GM12878 (cell line): Measurements from ENCODE around the gene NR2F2. TPM values are rescaled to one million over a fixed set of nuclear protein-coding genes. Genes with fewer than 3 reads are reported as not detected.

Source experiments
- BMI1 ChIP-seq: fragments of 450-650 bp; IDR thresholded peaks from 2 replicates; pipeline ENCODE4 v1.6.1; 2016; ENCODE audit warnings: mild to moderate bottlenecking, moderate library complexity, borderline replicate concordance
- E4F1 ChIP-seq: fragments of 450-650 bp; IDR thresholded peaks from 2 replicates; pipeline ENCODE4 v1.6.1; 2018; ENCODE audit warnings: borderline replicate concordance, mild to moderate bottlenecking; ENCODE audit not compliant: partially characterized antibody
- EED ChIP-seq: sonication (generic); IDR thresholded peaks from 2 replicates; pipeline ENCODE4 v1.6.1; 2016; ENCODE audit warnings: antibody characterized with exemption, low read depth
- GATAD2B ChIP-seq: fragments of 450-650 bp; conservative IDR thresholded peaks from 2 replicates; pipeline ENCODE4 v1.6.1; 2017; ENCODE audit warnings: low read depth, mild to moderate bottlenecking, moderate library complexity
- HCFC1 ChIP-seq: fragments of 150-350 bp; IDR thresholded peaks from 2 replicates; pipeline ENCODE4 v1.6.1; 2014; ENCODE audit warnings: low read length
- HDAC2 ChIP-seq: fragments of 200-600 bp; sonication (generic); IDR thresholded peaks from 2 replicates; pipeline ENCODE4 v1.6.1; 2017
- KDM1A ChIP-seq: fragments of 200-600 bp; sonication (generic); IDR thresholded peaks from 2 replicates; pipeline ENCODE4 v1.6.1; 2016; ENCODE audit warnings: borderline replicate concordance
- MTA3 ChIP-seq: IDR thresholded peaks from 2 replicates; pipeline ENCODE4 v1.6.1; 2012; ENCODE audit warnings: low read length, inconsistent platforms, borderline replicate concordance
- MXI1 ChIP-seq: fragments of 150-350 bp; IDR thresholded peaks from 2 replicates; pipeline ENCODE4 v1.6.1; 2011; ENCODE audit warnings: low read depth, mild to moderate bottlenecking, inconsistent platforms, low read length, improper control_type of control experiment
- NR2C2 ChIP-seq: IDR thresholded peaks from 2 replicates; pipeline ENCODE4 v1.6.1; 2011; ENCODE audit warnings: borderline replicate concordance, low read depth; ENCODE audit not compliant: control insufficient read depth, insufficient read length
- PAX8 ChIP-seq: fragments of 450-650 bp; IDR thresholded peaks from 2 replicates; pipeline ENCODE4 v1.6.1; 2017; ENCODE audit warnings: mild to moderate bottlenecking, moderate library complexity
- SKIL ChIP-seq: fragments of 450-650 bp; IDR thresholded peaks from 2 replicates; pipeline ENCODE4 v1.6.1; 2017; ENCODE audit warnings: mild to moderate bottlenecking, low read depth, inconsistent platforms; ENCODE audit not compliant: poor library complexity, severe bottlenecking
- SMARCA5 ChIP-seq: fragments of 450-650 bp; IDR thresholded peaks from 2 replicates; pipeline ENCODE4 v1.6.1; 2017; ENCODE audit warnings: mild to moderate bottlenecking
- SP1 ChIP-seq: IDR thresholded peaks from one replicate; pipeline ENCODE4 v1.6.1; 2011; ENCODE audit warnings: low read depth, low read length
- SPI1 ChIP-seq: IDR thresholded peaks from 2 replicates; pipeline ENCODE4 v1.6.1; 2011; ENCODE audit warnings: low read depth, mild to moderate bottlenecking, low read length, moderate library complexity, borderline replicate concordance; ENCODE audit not compliant: insufficient read depth
- TCF7 ChIP-seq: IDR thresholded peaks from 2 replicates; pipeline ENCODE4 v1.6.1; 2014; ENCODE audit warnings: antibody characterized with exemption, borderline replicate concordance
- ZNF384 ChIP-seq: IDR thresholded peaks from 2 replicates; pipeline ENCODE4 v1.6.1; 2012; ENCODE audit warnings: low read depth, mild to moderate bottlenecking, low read length, improper control_type of control experiment, borderline replicate concordance
- polyA plus RNA-seq, 11 experiments: library from polyadenylated mRNA; depleted of rRNA in 4 of 11; unstranded in 6 of 11; stranded (reverse) in 5 of 11; fragments of >200 nt; fragmentation: Nextera tagmentation in 4 of 11; fragmentation: Illumina TruSeq in 1 of 11; extraction: Ambion mirVana in 4 of 11; extraction: Trizol in 1 of 11; gene quantifications; 1 replicate in 1 of 11; 2 replicates in 10 of 11; pipeline versions ENCODE4 v1.2.1 to v1.2.3, GENCODE V29; 2011 to 2016; ENCODE audit warnings: inconsistent platforms in 2 of 11, missing spikeins in 2 of 11, low read depth in 1 of 11
- total RNA-seq, 4 experiments: library from RNA; depleted of rRNA in 3 of 4; stranded (reverse); fragments of >200 nt in 3 of 4; fragmentation: Illumina TruSeq in 1 of 4; extraction: Trizol in 1 of 4; gene quantifications; 2 replicates each; pipeline versions ENCODE4 v1.2.1 to v1.2.3, GENCODE V29; 2013 to 2021
- TF ChIP-seq, protein P1 (sequence below): fragments of 450-650 bp; formaldehyde crosslinking; IDR thresholded peaks from 2 replicates; pipeline ENCODE4 v1.5.0; 2022; ENCODE audit warnings: mild to moderate bottlenecking, missing genetic modification characterization

NR2F2 gene
- total and polyA plus RNA-seq, 10 of the 15 experiments (the other 5 are each of a cell fraction or from before 2014, with no cell fraction given) = 1.1 to 10.1 (median 3.2) TPM

- TF ChIP-seq, protein P1, sequence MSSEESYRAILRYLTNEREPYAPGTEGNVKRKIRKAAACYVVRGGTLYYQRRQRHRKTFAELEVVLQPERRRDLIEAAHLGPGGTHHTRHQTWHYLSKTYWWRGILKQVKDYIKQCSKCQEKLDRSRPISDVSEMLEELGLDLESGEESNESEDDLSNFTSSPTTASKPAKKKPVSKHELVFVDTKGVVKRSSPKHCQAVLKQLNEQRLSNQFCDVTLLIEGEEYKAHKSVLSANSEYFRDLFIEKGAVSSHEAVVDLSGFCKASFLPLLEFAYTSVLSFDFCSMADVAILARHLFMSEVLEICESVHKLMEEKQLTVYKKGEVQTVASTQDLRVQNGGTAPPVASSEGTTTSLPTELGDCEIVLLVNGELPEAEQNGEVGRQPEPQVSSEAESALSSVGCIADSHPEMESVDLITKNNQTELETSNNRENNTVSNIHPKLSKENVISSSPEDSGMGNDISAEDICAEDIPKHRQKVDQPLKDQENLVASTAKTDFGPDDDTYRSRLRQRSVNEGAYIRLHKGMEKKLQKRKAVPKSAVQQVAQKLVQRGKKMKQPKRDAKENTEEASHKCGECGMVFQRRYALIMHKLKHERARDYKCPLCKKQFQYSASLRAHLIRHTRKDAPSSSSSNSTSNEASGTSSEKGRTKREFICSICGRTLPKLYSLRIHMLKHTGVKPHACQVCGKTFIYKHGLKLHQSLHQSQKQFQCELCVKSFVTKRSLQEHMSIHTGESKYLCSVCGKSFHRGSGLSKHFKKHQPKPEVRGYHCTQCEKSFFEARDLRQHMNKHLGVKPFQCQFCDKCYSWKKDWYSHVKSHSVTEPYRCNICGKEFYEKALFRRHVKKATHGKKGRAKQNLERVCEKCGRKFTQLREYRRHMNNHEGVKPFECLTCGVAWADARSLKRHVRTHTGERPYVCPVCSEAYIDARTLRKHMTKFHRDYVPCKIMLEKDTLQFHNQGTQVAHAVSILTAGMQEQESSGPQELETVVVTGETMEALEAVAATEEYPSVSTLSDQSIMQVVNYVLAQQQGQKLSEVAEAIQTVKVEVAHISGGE (CRISPR knock-in tag) = no peak
- TF ChIP-seq HCFC1 (no peak), SP1 (no peak), SKIL (peak; percentile 24), KDM1A (no peak), NR2C2 (no peak), SMARCA5 (peak; percentile 70), ZNF384 (no peak), MXI1 (peak; percentile 93), SPI1 (no peak), E4F1 (no peak), BMI1 (no peak; the same call in 1 of the 2 replicates), PAX8 (no peak), TCF7 (no peak), GATAD2B (0 out of 2 replicates have a peak, but pooled peaks have one; percentile 68), HDAC2 (no peak), EED (no peak), MTA3 (no peak)
Measured at GRCh38 chr15:96345560-96346399, 15.3 kb downstream of the NR2F2 start (continued).
